Smooth muscle cell (in vitro differentiated cells): ENCODE results near the gene PTGES2. TPM values are rescaled to one million over a fixed set of nuclear protein-coding genes. Genes with fewer than 3 reads are reported as not detected.
"Not testable (repeated sequence)": the region's sequence is repeated elsewhere in the genome, so short reads cannot be mapped to it uniquely, and the experiment has no call there.

Source experiments
- DNase-seq: peaks from one replicate; lab custom pipeline; 2025; ENCODE audit not compliant: unreplicated experiment; lab: John Stamatoyannopoulos, UW
- H2AFZ ChIP-seq: fragments of 200-600 bp; sonication (generic); 2 replicates; pipeline ENCODE4 v1.6.0; 2016; ENCODE audit warnings: antibody characterized with exemption, low read depth, mild to moderate bottlenecking
- H3F3A ChIP-seq: fragments of 200-600 bp; sonication (generic); 2 replicates; pipeline ENCODE4 v1.6.0; 2017; ENCODE audit warnings: antibody characterized with exemption, low read depth
- H3K27ac ChIP-seq: fragments of 200-600 bp; sonication (generic); 2 replicates; pipeline ENCODE4 v1.5.1; 2016; ENCODE audit warnings: low read depth, mild to moderate bottlenecking
- H3K27me3 ChIP-seq: fragments of 200-600 bp; sonication (generic); 2 replicates; pipeline ENCODE4 v1.6.1; 2016; ENCODE audit warnings: low read depth, mild to moderate bottlenecking
- H3K36me3 ChIP-seq: fragments of 200-600 bp; sonication (generic); 2 replicates; pipeline ENCODE4 v1.5.1; 2016; ENCODE audit warnings: low read depth
- H3K4me1 ChIP-seq: fragments of 200-600 bp; sonication (generic); 2 replicates; pipeline ENCODE4 v1.5.1; 2016; ENCODE audit warnings: low read depth
- H3K4me2 ChIP-seq: fragments of 200-600 bp; sonication (generic); 2 replicates; pipeline ENCODE4 v1.6.0; 2016; ENCODE audit warnings: mild to moderate bottlenecking
- H3K4me3 ChIP-seq: fragments of 200-600 bp; sonication (generic); 2 replicates; pipeline ENCODE4 v1.5.1; 2016; ENCODE audit warnings: mild to moderate bottlenecking
- H3K79me2 ChIP-seq: fragments of 200-600 bp; sonication (generic); 2 replicates; pipeline ENCODE4 v1.6.0; 2016; ENCODE audit warnings: low read depth, mild to moderate bottlenecking
- H3K9ac ChIP-seq: fragments of 200-600 bp; sonication (generic); 2 replicates; pipeline ENCODE4 v1.6.0; 2016; ENCODE audit warnings: low read depth
- H3K9me3 ChIP-seq: fragments of 200-600 bp; sonication (generic); replicated peaks from 2 replicates; pipeline ENCODE4 v1.5.1; 2016; ENCODE audit warnings: low read depth
- H4K20me1 ChIP-seq: fragments of 200-600 bp; sonication (generic); 2 replicates; pipeline ENCODE4 v1.6.0; 2016; ENCODE audit warnings: low read depth
- CTCF ChIP-seq: fragments of 200-600 bp; sonication (generic); IDR thresholded peaks from 2 replicates; pipeline ENCODE4 v1.5.1; 2017; ENCODE audit warnings: borderline replicate concordance, mild to moderate bottlenecking, antibody characterized with exemption; ENCODE audit not compliant: insufficient read depth, poor library complexity, severe bottlenecking
- WGBS: methylation state at CpG from one replicate; pipeline ENCODE4 v1.1.7; 2016; ENCODE audit warnings: low lambda C conversion rate; 5-methylcytosine and 5-hydroxymethylcytosine counted together
- polyA plus RNA-seq: library from polyadenylated mRNA; unstranded; fragments of >200 nt; fragmentation: Nextera tagmentation; extraction: Ambion mirVana; gene quantifications from 2 replicates; pipeline ENCODE4 v1.2.1, GENCODE V29; 2016
- total RNA-seq: library from RNA; depleted of rRNA; stranded (reverse); fragments of >200 nt; gene quantifications from 2 replicates; pipeline ENCODE4 v1.2.3, GENCODE V29; 2014

PTGES2 gene
- total and polyA plus RNA-seq, 2 experiments from 2014 or later, result 31.5 to 78.6 TPM

- no peak for DNase-seq
- no peaks in the 10 kb centered on the region for H3K36me3 ChIP-seq
- no peak overlapping the region for H3K9ac ChIP-seq
- no peak overlapping the region for H3K4me2 ChIP-seq
- no peaks in the 10 kb centered on the region for H3F3A ChIP-seq
- no peak overlapping the region for H2AFZ ChIP-seq
- no peak overlapping the region for H3K4me3 ChIP-seq
- H3K27ac ChIP-seq, result no peak overlapping the region
- 78% methylated on average over 18 of the region's 18 CpGs for WGBS
- no peaks in the 10 kb centered on the region for H3K9me3 ChIP-seq
- no peaks in the 10 kb centered on the region for H3K79me2 ChIP-seq
- no peak for TF ChIP-seq CTCF
- peaks cover 3% of the 10 kb centered on the region for H3K27me3 ChIP-seq
- H3K4me1 ChIP-seq, result no peaks in the 10 kb centered on the region
- H4K20me1 ChIP-seq, result no peaks in the 10 kb centered on the region
Measured at GRCh38 chr9:128136816-128137793, 9.6 kb upstream of the PTGES2 start.

GRCh38 chr9:128135561-128135960 is 8.0 kb upstream of the PTGES2 start:
- not testable (repeated sequence) for H3K9ac ChIP-seq, H3K9me3 ChIP-seq, H3K36me3 ChIP-seq, H3K27ac ChIP-seq, H3K27me3 ChIP-seq, H2AFZ ChIP-seq, H3K4me2 ChIP-seq, H3K4me3 ChIP-seq, H3F3A ChIP-seq, DNase-seq, H3K79me2 ChIP-seq, H3K4me1 ChIP-seq, H4K20me1 ChIP-seq
- 63% methylated on average over 8 of the region's 8 CpGs for WGBS

- H3K9ac ChIP-seq, H3K36me3 ChIP-seq, H3K27me3 ChIP-seq, H3K4me1 ChIP-seq, DNase-seq, H3K4me3 ChIP-seq, H2AFZ ChIP-seq, H3F3A ChIP-seq, H3K4me2 ChIP-seq, H3K9me3 ChIP-seq, H3K79me2 ChIP-seq, H3K27ac ChIP-seq, H4K20me1 ChIP-seq: not testable (repeated sequence)
- WGBS, result 45% methylated on average over 8 of the region's 8 CpGs
Measured at GRCh38 chr9:128132139-128132538, 4.6 kb upstream of the PTGES2 start.

- not testable (repeated sequence) for H3K9ac ChIP-seq, H3K4me2 ChIP-seq, H3K27me3 ChIP-seq, H3K36me3 ChIP-seq, DNase-seq, H4K20me1 ChIP-seq, H3K4me3 ChIP-seq, H3K27ac ChIP-seq, H2AFZ ChIP-seq, H3F3A ChIP-seq, H3K9me3 ChIP-seq, H3K4me1 ChIP-seq, H3K79me2 ChIP-seq
- WGBS, result 88% methylated on average over 8 of the region's 8 CpGs
Measured at GRCh38 chr9:128131346-128131745, 3.8 kb upstream of the PTGES2 start.

- H4K20me1 ChIP-seq, H3K4me2 ChIP-seq, H3K9ac ChIP-seq, DNase-seq, H3K79me2 ChIP-seq, H3K9me3 ChIP-seq, H3K27me3 ChIP-seq, H2AFZ ChIP-seq, H3K4me3 ChIP-seq, H3K36me3 ChIP-seq, H3K27ac ChIP-seq, H3K4me1 ChIP-seq, H3F3A ChIP-seq: not testable (repeated sequence)
- 63% methylated on average over 7 of the region's 7 CpGs for WGBS
Measured at GRCh38 chr9:128130651-128131050, 3.1 kb upstream of the PTGES2 start.
